ENCODE data around the gene CSTF1.

Gene CSTF1

DNA sequence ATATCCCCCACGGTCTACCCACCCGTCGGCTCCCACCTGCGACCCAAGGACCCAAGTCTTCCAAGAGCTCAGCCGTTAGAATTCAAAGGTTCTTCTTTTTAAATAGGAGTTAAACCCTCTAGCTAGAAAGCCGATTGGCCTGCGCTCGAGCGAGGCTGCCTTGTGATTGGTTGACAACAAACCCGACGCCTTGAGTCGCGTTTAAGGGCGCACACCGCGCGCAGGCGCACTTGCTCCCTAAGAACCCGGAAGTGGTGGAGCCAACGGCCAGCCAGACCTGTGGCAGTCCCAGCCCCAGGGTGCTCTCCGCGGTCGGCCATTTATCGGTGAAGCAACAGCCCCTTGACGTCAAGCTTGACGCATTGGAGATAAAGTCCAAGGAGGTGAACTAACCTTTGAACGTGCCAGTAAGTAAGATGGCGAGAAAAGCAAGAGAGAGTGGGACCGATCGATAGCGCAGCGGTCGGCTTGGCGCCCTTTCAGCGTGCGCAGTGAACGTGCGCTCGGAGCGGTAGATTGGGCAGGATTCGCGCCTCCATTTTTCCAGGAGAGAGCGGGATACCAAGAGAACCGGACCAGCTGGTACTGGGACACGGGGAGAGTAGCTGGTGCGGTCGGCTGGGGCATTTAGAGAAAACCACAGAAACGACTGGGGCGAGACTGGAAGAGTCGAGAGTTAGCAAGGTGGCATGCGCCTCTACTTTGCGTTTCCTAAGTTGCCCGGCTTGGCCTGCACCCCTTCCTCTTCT lies at the start of gene CSTF1, which contains the start of gene AURKA:
Gene CSTF1, plus strand, starts transcription at position 514 of the 749 bp plus-strand sequence. CDS start 2,908 bp downstream, outside the sequence.
Gene AURKA, minus strand, starts transcription at position 84 of the 749 bp plus-strand sequence. CDS start 4,018 bp downstream, outside the sequence.
- peak; percentile 99 for DNase-seq

DNA sequence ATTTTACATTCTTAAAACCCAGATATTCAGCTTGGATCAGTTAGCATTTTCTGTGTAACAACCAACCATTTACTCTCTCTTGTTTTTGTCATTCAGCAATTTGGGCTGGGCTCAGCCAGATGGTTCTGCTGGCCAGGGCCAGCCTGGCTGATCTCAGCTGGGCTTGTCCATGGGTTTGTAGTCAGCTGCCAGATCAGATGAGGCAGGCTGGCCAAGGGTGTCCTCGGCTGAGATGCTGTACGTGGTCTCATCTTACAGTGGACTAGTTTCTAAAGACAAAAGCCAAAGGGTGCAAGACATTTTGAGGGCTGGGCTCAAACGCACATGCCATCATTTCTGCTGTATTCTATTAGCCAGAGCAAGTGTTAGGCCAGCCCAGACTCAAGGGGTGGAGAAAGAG lies 49.7 kb upstream of the CSTF1 start:
- DNase-seq, result no peak

- no peak for DNase-seq
Observed at GRCh38 chr20:56343861-56344381, 48.5 kb upstream of the CSTF1 start.

- DNase-seq, result no peak
Observed at GRCh38 chr20:56345911-56346310, 46.5 kb upstream of the CSTF1 start.

DNA sequence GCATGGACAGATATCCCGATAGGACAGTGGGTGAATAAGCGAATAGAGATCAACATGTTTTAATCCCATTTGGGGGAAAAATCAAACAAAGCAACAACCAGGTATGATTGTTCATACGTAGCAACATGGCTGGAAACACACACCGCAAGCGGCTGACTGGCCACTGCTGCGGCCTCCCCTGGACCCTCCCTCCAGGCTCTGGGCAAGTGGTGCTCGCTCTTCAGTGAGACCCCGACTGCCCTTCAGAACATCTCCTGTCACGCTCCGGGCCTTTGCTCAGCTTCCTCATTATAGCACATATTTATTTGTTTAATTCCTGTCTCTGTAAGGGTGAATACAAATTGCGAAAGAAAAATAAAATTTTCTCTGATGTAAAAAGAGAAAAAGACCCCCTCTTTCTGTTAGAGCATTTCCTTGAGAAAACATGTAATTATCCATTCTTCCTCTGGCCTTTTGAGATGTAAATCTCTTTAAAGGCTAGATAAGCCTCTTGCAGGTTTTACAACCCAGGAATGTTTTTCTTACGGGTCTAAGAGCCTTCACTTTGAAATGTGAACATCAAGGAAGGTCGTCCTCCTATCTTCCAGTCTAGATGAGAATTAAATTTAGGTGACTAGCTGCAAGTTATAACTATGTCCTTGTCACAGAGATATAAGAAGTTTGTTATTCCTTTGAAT lies 44.7 kb upstream of the CSTF1 start:
- no peak for DNase-seq

GRCh38 chr20:56348305-56348693 lies 44.1 kb upstream of the CSTF1 start:
- DNase-seq, result no peak

DNA sequence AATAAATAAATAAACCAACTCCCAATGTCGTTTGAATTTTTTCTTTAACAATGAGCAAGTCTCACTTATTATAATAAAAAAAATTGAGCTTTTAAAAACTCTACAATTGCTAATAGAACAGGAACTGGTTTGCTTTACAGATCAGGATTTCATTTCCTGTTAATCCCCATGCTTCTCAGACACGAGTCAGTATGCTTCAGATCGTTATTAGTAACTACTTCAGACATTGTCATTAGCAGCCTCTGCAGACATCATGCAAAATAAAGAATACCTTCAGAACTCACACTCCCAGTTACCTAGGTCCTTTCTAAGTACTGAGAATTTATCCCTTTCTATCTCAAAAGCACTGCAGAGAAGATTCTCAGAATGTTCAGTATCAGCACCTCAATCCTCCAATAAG lies 43.7 kb upstream of the CSTF1 start:
- DNase-seq, result no peak

- DNase-seq, result no peak
Observed at GRCh38 chr20:56350842-56351241, 41.6 kb upstream of the CSTF1 start.

- no peak for DNase-seq
Observed at GRCh38 chr20:56352345-56353055, 39.9 kb upstream of the CSTF1 start.

DNA sequence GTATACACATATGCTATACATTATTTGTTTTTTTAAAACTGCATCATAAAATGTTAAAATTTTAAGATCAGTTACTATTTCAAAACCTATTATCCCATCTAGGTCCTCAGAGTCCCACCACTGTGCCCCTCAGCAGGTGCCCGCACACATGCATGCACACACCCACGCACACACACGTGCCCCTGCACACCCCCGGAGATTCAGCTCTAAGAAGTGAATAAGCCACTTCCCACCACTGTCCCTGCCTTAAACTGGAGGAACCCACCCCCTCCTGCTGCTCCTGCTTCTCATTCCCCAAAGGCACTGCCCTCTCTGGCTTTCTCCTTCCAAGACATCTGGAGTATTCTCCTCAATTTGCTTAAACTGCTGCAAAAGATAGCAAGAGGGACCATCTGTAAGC lies 39.1 kb upstream of the CSTF1 start:
- DNase-seq, result no peak

GRCh38 chr20:56358070-56358469 lies 34.4 kb upstream of the CSTF1 start:
- DNase-seq, result no peak

DNA sequence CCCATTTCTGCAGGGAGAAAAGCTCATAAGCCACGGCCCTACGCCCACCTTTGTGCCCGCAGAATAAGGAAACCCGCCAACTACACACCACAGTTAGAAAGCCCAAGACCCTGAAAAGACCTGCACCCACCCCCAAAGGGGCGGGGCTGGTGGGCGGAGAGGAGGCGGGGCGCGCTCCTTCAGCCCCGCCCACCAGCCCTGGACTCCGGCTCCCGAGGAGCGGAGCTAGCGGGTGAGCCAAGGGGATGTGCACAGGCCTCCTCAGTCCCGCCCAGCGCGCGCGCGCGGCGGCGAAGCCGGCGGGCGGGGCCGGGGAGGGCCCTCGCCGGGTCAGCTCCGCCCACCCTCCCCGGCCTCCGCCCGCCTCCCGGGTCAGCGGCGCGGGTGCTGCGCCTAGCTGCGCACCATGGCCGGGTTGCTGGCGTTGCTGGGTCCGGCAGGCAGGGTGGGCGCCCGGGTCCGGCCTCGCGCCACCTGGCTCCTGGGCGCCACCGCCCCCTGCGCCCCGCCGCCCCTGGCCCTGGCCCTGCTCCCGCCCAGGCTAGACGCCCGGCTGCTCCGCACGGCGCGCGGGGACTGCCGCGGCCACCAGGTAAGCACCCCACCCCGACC lies 33.7 kb upstream of the CSTF1 start, which contains the start of gene FAM210B:
Gene FAM210B, plus strand, starts transcription at position 375 of the 612 bp plus-strand sequence. Its CDS starts 32 bp downstream, at position 407.
- DNase-seq, result peak; percentile 66 to 71

- DNase-seq, result no peak
Observed at GRCh38 chr20:56359212-56360132, 33.0 kb upstream of the CSTF1 start.

DNA sequence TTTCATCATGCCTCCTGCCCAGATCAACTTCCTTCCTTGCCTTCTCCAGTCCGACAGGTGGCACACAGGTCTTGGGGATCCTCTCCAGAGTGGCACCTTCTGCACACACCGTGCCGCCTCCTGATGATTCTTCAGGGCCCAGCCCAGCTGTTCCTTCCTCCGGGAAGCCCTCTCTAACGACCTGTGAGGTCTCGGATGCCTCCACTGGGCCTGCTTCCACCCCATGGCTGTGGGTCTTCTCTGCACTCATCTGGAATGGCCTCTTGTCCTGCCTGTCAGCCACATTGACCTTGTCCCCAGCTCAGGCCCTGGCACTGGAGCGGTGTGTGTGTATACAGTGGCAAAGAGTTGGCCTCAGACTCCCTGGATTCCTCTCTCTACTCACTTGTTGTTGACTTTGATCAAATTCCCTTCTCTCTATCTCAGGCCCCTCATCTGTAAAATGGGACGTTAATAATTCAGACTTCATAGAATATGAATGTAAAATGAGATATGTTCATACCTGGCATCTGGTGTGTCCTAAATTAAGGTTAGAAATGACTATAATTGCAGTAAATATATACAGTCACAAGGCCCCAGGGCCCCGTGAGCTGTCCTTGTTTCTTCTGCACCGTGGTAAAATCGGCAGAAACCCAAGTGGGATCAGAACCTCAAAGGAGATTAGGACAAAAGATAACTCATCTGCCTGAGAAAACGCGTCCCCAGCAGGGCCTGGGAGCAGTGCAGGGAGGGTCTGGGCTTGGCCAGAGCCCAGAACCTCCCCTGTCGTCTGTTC lies 32.1 kb upstream of the CSTF1 start:
- no peak for DNase-seq

DNA sequence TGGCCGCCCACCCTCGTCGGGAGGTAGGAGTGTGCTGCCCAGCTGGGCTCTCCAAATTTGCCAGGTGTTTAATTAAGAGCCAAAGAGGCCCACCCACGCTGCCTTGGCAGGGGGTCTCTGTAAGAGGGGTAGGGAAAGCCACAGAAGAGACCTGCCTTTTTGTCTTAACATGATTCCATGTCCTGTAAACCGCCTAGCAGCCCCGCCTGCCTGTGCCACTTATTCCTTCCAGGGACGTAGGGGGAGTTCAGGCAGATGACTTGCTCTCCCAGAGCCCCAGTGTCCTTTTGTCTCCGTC lies 31.6 kb upstream of the CSTF1 start:
- DNase-seq, result no peak

GRCh38 chr20:56361900-56362299 lies 30.5 kb upstream of the CSTF1 start:
- DNase-seq, result no peak

DNA sequence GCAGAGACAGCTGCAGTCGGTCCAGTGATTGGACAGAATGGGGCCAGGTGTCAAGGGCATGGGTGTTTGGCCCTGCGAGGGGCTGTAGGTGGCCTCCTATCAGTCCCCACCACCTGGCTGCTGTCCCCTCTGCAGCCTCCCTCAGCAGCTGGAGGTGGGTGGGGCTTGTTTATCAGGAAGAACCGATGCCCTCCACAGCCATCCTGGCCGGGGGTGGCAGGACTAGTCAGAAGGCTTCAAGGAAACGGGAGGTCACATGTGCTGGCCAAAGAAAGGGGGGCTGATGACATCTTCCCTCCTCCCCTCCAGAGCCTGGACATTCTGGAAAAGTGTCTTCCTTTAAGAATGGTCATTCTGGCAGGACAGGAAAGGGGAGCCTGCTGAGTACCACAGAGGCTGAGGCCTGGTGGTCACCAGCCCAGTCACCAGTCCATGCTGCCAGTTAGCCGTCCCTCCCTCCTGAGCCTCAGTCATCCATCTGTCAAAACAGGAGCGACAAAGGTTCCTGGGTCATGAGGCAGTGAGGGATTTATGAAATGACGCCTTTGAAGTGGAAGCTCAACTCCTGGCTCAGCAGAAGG lies 29.5 kb upstream of the CSTF1 start:
- DNase-seq, result no peak

DNA sequence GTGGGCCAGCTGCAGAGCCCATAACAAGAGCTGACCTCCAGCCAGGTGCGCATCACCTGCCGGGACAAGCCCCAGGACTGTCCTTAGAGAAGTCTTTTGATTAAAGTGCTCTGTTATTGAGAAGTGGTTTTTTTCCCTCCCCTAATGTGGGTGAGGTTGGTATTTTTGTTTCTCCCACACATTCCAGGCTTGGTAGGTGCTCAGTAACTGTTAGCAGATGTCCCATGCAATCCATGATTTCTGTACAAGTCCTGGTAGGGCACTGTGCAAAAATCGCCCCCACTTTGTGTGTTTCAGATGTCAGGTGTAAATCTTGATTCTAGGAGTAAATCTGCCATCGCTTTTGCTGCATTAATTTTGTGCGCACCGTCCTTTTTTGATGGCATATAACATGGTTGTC lies 29.0 kb upstream of the CSTF1 start:
- DNase-seq, result no peak

DNA sequence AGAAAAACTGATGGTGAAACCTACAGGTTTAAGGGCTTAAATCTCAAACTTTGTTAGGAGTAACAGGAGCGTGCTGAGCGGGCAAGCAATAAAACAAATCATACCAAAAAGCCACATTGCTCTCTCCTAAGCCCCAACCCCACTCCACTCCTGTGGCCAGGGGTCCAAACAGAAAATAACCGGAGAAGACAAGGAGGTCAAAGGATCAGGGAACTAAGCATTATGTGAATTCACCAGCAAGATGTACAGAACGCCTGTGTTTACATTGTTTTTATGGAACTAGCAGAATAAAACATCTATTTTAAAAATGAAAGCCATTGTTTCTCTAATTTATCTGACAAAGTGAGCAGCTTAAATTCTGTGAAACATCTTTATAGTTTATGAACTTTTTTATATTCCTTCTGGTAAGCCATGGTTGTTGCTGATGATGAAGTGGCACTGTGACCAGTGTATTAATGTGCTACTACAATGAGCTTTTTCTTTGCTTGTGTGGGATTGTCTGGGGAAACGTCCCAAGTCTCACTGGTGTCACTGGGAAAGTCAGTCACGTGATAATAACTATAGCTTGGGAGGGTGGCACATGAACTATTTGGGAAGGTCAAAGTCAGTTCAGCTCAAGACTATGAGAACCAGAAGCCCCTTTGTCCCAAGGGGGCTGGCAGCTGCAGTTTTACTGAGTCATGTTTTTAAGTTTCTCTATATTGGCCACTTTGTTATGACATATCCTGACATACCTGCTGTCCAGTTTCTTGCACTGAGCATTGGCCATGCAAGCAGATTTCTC lies 23.9 kb upstream of the CSTF1 start:
- DNase-seq, result no peak

DNA sequence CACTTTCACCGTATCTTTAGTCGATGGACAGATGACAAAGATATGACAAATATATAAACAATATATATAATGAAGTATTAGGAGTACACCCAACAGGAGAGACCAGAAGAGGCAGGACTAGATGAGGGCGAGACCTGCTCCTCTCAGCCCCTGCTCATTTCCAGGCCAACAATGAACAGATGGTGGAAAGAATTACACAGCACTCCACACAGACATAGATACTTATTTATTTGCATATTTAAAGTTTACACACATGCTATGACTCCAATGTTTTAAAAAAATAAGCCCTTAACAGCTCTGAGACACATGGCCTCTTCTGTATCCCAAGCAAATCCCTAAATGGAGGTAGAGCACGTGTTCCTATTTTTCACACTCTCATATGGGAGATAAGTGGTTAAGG lies 23.3 kb upstream of the CSTF1 start:
- no peak for DNase-seq
